ENCODE data around the gene CES2.
"Not testable (repeated sequence)": the region's sequence is repeated elsewhere in the genome, so short reads cannot be mapped to it uniquely, and the experiment has no call there.

The CES2 gene

GRCh38 chr16:66935314-66936011 is at the start of gene CES2:
Gene CES2, plus strand, starts transcription at chr16:66935516. Its CDS starts 120 bp downstream, at chr16:66935636.
- DNase-seq = no peak

GRCh38 chr16:66886321-66886720 is 49.0 kb upstream of the CES2 start:
- no peak for DNase-seq

GRCh38 chr16:66886914-66887313 is 48.4 kb upstream of the CES2 start:
- no peak for DNase-seq

GRCh38 chr16:66888647-66889615 is 46.4 kb upstream of the CES2 start:
- no peak for DNase-seq

- no peak for DNase-seq
These were observed 45.7 kb upstream of the CES2 start for GRCh38 chr16:66889622-66890021.

- no peak for DNase-seq
These were observed 44.5 kb upstream of the CES2 start for GRCh38 chr16:66890799-66891198.

- DNase-seq = no peak
These were observed 44.0 kb upstream of the CES2 start for GRCh38 chr16:66891360-66891759.

- no peak for DNase-seq
These were observed 43.5 kb upstream of the CES2 start for GRCh38 chr16:66891797-66892196.

- no peak for DNase-seq
These were observed 41.3 kb upstream of the CES2 start for GRCh38 chr16:66894055-66894454.

- DNase-seq = no peak
These were observed 40.2 kb upstream of the CES2 start for GRCh38 chr16:66894948-66895688.

GRCh38 chr16:66895689-66895979 is 39.7 kb upstream of the CES2 start:
- no peak for DNase-seq

- no peak for DNase-seq
These were observed 39.3 kb upstream of the CES2 start for GRCh38 chr16:66895999-66896398.

- not testable (repeated sequence) for DNase-seq
These were observed 38.6 kb upstream of the CES2 start for GRCh38 chr16:66896682-66897081.

GRCh38 chr16:66898207-66898606 is 37.1 kb upstream of the CES2 start:
- DNase-seq = no peak

GRCh38 chr16:66898933-66899309 is 36.4 kb upstream of the CES2 start:
- DNase-seq = no peak

- DNase-seq = no peak
These were observed 35.9 kb upstream of the CES2 start for GRCh38 chr16:66899310-66899944.

- no peak for DNase-seq
These were observed 35.2 kb upstream of the CES2 start for GRCh38 chr16:66899945-66900710.

GRCh38 chr16:66900721-66901441 is 34.4 kb upstream of the CES2 start:
- no peak for DNase-seq

- DNase-seq = no peak
These were observed 33.7 kb upstream of the CES2 start for GRCh38 chr16:66901626-66902025.

GRCh38 chr16:66902648-66903543 is 32.4 kb upstream of the CES2 start:
- no peak for DNase-seq

Measured in activated CD4-positive, CD25-positive, alpha-beta regulatory T cell treated with anti-CD3 and anti-CD28 coated beads, Interleukin-2, amount 50 U/mL, for 72 hours (primary cell).